Effector CD4-positive, alpha-beta T cell (primary cell): ENCODE data around the gene RIMS1.

Experiments used
- DNase-seq: peaks from one replicate; pipeline ENCODE4 v3.0.0-alpha.2; 2020

RIMS1 gene

DNA sequence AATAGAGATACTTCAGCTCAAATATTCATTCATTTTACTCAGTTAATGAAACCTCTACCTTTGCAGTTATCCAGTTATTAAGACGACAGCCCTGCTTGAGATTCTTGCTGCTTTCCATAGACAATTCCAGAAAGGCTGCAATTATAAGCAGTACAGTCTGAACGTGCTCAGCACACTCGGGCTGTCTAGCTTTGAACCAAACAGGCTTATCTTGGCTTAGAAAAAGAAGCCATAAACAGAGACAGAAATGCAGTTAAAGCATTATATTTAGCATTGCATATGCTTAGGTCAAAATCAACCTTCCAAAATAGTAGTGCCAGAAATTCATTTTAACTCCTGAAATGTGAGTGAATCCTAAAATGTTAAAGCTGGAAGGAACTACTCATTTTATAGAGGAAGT is 531.4 kb downstream of the RIMS1 start:
- DNase-seq = no peak

DNA sequence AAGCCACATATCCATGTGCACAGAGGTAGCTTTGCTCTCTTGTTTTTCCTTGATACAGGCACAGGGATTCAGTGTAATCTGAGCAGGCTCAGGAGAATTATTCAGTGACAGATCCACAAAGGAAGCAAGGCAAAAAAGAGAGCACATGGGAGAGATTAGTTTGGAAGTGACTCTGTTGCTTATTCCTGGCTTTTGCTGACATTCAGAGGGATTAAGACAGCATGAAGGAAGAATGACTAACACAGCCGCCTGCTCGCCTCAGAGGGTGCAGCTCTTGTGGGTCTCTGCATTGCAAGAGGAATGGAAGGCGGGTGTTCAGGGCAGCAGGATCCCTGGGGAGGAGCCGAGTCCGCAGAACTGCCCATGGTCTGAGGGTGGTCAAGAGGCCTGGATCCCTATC is 532.1 kb downstream of the RIMS1 start:
- DNase-seq = no peak

GRCh38 chr6:72419966-72420365 is 533.6 kb downstream of the RIMS1 start:
- no peak for DNase-seq

GRCh38 chr6:72420409-72420808 is 534.1 kb downstream of the RIMS1 start:
- no peak for DNase-seq

GRCh38 chr6:72421387-72421786 is 535.0 kb downstream of the RIMS1 start:
- no peak for DNase-seq

DNA sequence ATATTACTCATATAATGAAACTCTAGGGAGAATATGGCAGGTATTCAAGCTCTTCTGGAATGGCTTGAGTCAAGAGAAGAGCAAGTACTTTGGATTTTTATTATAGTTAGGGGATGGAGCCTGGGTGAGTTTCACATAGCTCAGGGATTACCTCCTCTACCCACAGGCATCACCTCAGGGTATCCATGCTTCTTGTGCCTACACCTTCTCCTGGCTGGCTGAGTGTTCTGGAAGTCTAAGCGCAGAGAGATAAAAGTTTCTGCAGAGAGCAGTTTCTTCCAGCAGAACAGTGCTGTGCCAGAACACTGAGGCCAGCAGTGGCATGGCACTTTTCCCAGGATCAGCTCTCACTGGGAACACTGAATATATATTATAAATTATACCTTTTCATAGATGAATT is 535.8 kb downstream of the RIMS1 start:
- DNase-seq = no peak

DNA sequence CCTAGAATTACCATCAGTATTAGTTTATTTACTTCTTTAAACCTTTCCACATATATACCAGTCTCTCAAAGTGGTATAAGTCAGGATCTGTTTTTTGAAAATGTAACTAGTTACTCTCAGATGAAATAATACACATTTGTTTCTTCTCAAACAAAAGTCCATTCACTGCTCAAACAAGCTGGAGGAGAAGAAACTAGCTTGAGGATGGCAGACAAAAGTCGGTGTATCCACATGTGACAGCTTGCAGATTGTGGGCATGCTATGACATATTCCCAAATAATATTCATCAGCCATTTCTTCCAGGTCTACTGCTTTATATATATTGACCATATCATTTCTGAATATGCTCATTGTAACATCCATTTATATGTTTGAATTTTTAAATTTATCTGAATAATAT is 538.1 kb downstream of the RIMS1 start:
- no peak for DNase-seq

- DNase-seq = no peak
Measured at GRCh38 chr6:72425003-72425681, 538.8 kb downstream of the RIMS1 start.

DNA sequence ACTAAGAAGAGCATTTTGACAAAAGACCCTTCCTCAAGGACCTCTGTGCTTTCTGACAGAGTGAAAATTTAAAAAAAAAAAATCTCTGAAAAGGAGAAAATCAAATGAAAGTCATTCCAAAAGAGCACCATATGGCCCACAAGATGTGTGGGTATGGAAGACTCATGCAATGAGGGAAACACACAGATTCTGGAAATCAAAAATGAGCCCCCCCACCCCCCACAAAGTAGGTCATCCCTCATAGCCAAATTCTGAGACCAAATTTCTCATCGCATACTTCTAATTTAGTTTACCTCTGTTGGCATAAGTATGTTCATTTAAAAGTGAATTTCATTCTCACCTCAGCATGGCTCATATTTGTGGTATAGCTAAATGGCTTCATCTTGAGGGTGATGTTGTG is 554.3 kb downstream of the RIMS1 start:
- no peak for DNase-seq

- DNase-seq = no peak
Measured at GRCh38 chr6:72446430-72446829, 560.1 kb downstream of the RIMS1 start.
